Measurements from ENCODE around the gene GAREM1. TPM values are rescaled to one million over a fixed set of nuclear protein-coding genes. Genes with fewer than 3 reads are reported as not detected.

GAREM1 gene
- total RNA-seq, 1 experiment from 2014 or later, result 11.1 TPM

DNA sequence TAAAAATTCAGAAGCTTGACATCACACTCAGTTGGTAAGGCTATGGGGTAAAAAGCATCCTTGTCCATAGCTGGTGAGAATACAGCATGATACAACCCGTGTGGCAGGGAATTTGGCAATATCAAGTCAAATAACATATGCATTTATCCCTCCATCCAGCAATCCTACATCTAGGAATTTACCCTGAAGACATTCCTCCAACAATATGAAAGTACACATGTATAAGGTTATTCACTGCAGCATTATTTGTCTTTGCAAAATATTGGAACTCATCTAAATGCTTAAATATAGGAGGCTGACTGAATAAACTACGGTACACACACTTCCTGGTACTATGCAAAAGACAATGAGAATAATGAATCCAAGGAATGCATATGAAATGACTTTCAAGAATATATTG, 179.9 kb downstream of the GAREM1 start:
- no peak overlapping the region for H3K27ac ChIP-seq (ENCODE audit: low read depth, low read length)
- intact Hi-C loops (cut with micrococcal nuclease), result no loop called here
- CTCF ChIA-PET, result interaction anchor here (1.5 to 2.7 kb wide), 5 partner anchors 17 to 261 kb away, joined by 4 to 18 read pairs (median 8); partner anchors contain the start of gene GAREM1
- TF ChIP-seq, protein P1, sequence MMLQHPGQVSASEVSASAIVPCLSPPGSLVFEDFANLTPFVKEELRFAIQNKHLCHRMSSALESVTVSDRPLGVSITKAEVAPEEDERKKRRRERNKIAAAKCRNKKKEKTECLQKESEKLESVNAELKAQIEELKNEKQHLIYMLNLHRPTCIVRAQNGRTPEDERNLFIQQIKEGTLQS (IDR thresholded peaks at IDR 0.05), result no peak
- no peak for TF ChIP-seq ELF1 (IDR thresholded peaks at IDR 0.05; ENCODE audit: borderline replicate concordance, low read depth)
- no peak for TF ChIP-seq ZNF274 (IDR thresholded peaks at IDR 0.05; ENCODE audit: low read depth, low read length)
- no peak for TF ChIP-seq CBX3 (IDR thresholded peaks at IDR 0.05; ENCODE audit: low read depth)
- TF ChIP-seq EZH2phosphoT487 (IDR thresholded peaks at IDR 0.05; ENCODE audit: borderline replicate concordance), result no peak
- TF ChIP-seq SIN3A (IDR thresholded peaks at IDR 0.05; ENCODE audit: low read depth), result no peak
- no peak for TF ChIP-seq REST (IDR thresholded peaks at IDR 0.05; ENCODE audit: low read depth)
- TF ChIP-seq CEBPB (IDR thresholded peaks at IDR 0.05; ENCODE audit: low read depth), result no peak
- TF ChIP-seq POLR2AphosphoS5 (IDR thresholded peaks at IDR 0.05; ENCODE audit: low read depth, low read length), result no peak
- no peaks in the 10 kb centered on the region for H3K9me3 ChIP-seq (ENCODE audit: control insufficient read depth in 1 of 2, insufficient read depth in 1 of 2, low read depth in 1 of 2, low read length in 2 of 2)
- H3K4me3 ChIP-seq (replicated peaks in 1 of 2; ENCODE audit: low read depth in 1 of 2, low read length in 2 of 2), result no peak overlapping the region
- POLR2A ChIA-PET, result no interaction called here
- H3K4me2 ChIP-seq (ENCODE audit: low read length), result no peak overlapping the region
- RAD21 ChIA-PET (ENCODE audit: low non-redundant PET in 1 of 2, low total read pairs in 2 of 2, uncharacterized antibody in 2 of 2, unreplicated experiment in 2 of 2), result interaction anchor here in 1 of 2 experiments (0.7 kb wide), 1 partner anchor 180 kb away, joined by 3 read pairs; no protein-coding TSS in a partner anchor
- no peak overlapping the region for H2AFZ ChIP-seq (ENCODE audit: low read depth, low read length, poor library complexity, severe bottlenecking)
- no peak overlapping the region for H3K9ac ChIP-seq (ENCODE audit: low read length)
- no peak for DNase-seq (ENCODE audit: low read depth, low spot score)
- no peaks in the 10 kb centered on the region for H3K79me2 ChIP-seq (ENCODE audit: insufficient read depth, low read length)
- H3K9me2 ChIP-seq (ENCODE audit: insufficient read depth), result no peaks in the 10 kb centered on the region
- no TSS peak for BruUV-seq (replicated peaks)
- no peaks in the 10 kb centered on the region for H4K20me1 ChIP-seq (ENCODE audit: insufficient read depth)
- no peak for ATAC-seq
- no peaks in the 10 kb centered on the region for H3K4me1 ChIP-seq (ENCODE audit: control insufficient read depth in 1 of 2, insufficient read depth in 2 of 2, low read length in 2 of 2)
- no peaks in the 10 kb centered on the region for H3K27me3 ChIP-seq (ENCODE audit: insufficient read depth, low read length)
- no peaks in the 10 kb centered on the region for H3K36me3 ChIP-seq (ENCODE audit: control insufficient read depth in 1 of 2, insufficient read depth in 2 of 2, low read length in 2 of 2)

All from HCT116 (cell line).